Parathyroid adenoma (tissue), 2 donors: ENCODE results near the gene TMCO1.
"Not testable (repeated sequence)": the region's sequence is repeated elsewhere in the genome, so short reads cannot be mapped to it uniquely, and the experiment has no call there.

Experiments
- H2AFZ ChIP-seq: fragments of 300-600 bp; sonication (generic); one replicate; pipeline ENCODE4 v1.7.0; 2017; ENCODE audit warnings: antibody characterized with exemption, mild to moderate bottlenecking
- H3K27ac ChIP-seq: fragments of 300-600 bp; sonication (generic); one replicate; pipeline ENCODE4 v1.7.0; 2017
- H3K27me3 ChIP-seq: fragments of 300-600 bp; sonication (generic); one replicate; pipeline ENCODE4 v1.7.0; 2017; ENCODE audit warnings: low read length; ENCODE audit not compliant: control insufficient read depth, insufficient read depth
- H3K36me3 ChIP-seq: fragments of 300-600 bp; sonication (generic); one replicate; pipeline ENCODE4 v1.7.0; 2017; ENCODE audit warnings: low read length; ENCODE audit not compliant: control insufficient read depth, insufficient read depth
- H3K4me1 ChIP-seq: fragments of 300-600 bp; sonication (generic); one replicate; pipeline ENCODE4 v1.7.0; 2017; ENCODE audit warnings: control low read depth
- H3K4me2 ChIP-seq: fragments of 300-600 bp; sonication (generic); one replicate; pipeline ENCODE4 v1.7.0; 2017; ENCODE audit warnings: low read length
- H3K4me3 ChIP-seq: fragments of 300-600 bp; sonication (generic); one replicate; pipeline ENCODE4 v1.7.0; 2017; ENCODE audit warnings: low read depth, low read length
- H3K79me2 ChIP-seq: fragments of 300-600 bp; sonication (generic); one replicate; pipeline ENCODE4 v1.7.0; 2017; ENCODE audit warnings: control low read depth
- H3K9ac ChIP-seq: fragments of 300-600 bp; sonication (generic); one replicate; pipeline ENCODE4 v1.7.0; 2017; ENCODE audit warnings: mild to moderate bottlenecking
- H3K9me3 ChIP-seq: fragments of 300-600 bp; sonication (generic); one replicate; pipeline ENCODE4 v1.7.0; 2017; ENCODE audit warnings: low read length; ENCODE audit not compliant: control insufficient read depth
- CTCF ChIP-seq: fragments of 300-600 bp; sonication (generic); IDR thresholded peaks from one replicate; pipeline ENCODE4 v1.7.0; 2017; ENCODE audit warnings: antibody characterized with exemption, mild to moderate bottlenecking
- donor health status: primary hyperparathyroidism.

Gene TMCO1

GRCh38 chr1:165753934-165754333, 14.7 kb downstream of the TMCO1 start:
- Histone ChIP-seq H3K9me3 (no peaks in the 10 kb centered on the region), H3K79me2 (no peaks in the 10 kb centered on the region), H3K27me3 (no peaks in the 10 kb centered on the region), H3K4me3 (no peak overlapping the region), H3K4me1 (no peaks in the 10 kb centered on the region), H2AFZ (no peak overlapping the region), H3K4me2 (no peak overlapping the region), H3K27ac (no peak overlapping the region), H3K36me3 (no peaks in the 10 kb centered on the region), H3K9ac (no peak overlapping the region)
- TF ChIP-seq CTCF = no peak

- no peaks in the 10 kb centered on the region for H3K27me3 ChIP-seq
- no peak for TF ChIP-seq CTCF
- H2AFZ ChIP-seq = no peak overlapping the region
- no peak overlapping the region for H3K27ac ChIP-seq
- H3K4me2 ChIP-seq = no peak overlapping the region
- no peaks in the 10 kb centered on the region for H3K79me2 ChIP-seq
- H3K9ac ChIP-seq = no peak overlapping the region
- no peak overlapping the region for H3K4me3 ChIP-seq
- H3K36me3 ChIP-seq = no peaks in the 10 kb centered on the region
- H3K4me1 ChIP-seq = no peaks in the 10 kb centered on the region
- H3K9me3 ChIP-seq = no peaks in the 10 kb centered on the region
These were observed 20.1 kb downstream of the TMCO1 start for GRCh38 chr1:165748550-165748949.

GRCh38 chr1:165747632-165748447, 20.8 kb downstream of the TMCO1 start:
- no peak overlapping the region for H3K27ac ChIP-seq
- H3K4me3 ChIP-seq = no peak overlapping the region
- no peaks in the 10 kb centered on the region for H3K9me3 ChIP-seq
- H3K9ac ChIP-seq = no peak overlapping the region
- H3K79me2 ChIP-seq = no peaks in the 10 kb centered on the region
- TF ChIP-seq CTCF = no peak
- no peaks in the 10 kb centered on the region for H3K36me3 ChIP-seq
- no peak overlapping the region for H3K4me2 ChIP-seq
- H3K4me1 ChIP-seq = no peaks in the 10 kb centered on the region
- H3K27me3 ChIP-seq = no peaks in the 10 kb centered on the region
- H2AFZ ChIP-seq = no peak overlapping the region

GRCh38 chr1:165744913-165745312, 23.8 kb downstream of the TMCO1 start:
- not testable (repeated sequence) for H3K4me2 ChIP-seq, H3K27ac ChIP-seq, H3K9me3 ChIP-seq, H3K36me3 ChIP-seq, H3K9ac ChIP-seq, H3K27me3 ChIP-seq, H3K4me1 ChIP-seq, H3K4me3 ChIP-seq, H3K79me2 ChIP-seq, H2AFZ ChIP-seq

GRCh38 chr1:165742194-165742593, 26.5 kb downstream of the TMCO1 start:
- H3K79me2 ChIP-seq = no peaks in the 10 kb centered on the region
- no peak for TF ChIP-seq CTCF
- no peak overlapping the region for H2AFZ ChIP-seq
- H3K27me3 ChIP-seq = no peaks in the 10 kb centered on the region
- no peak overlapping the region for H3K4me3 ChIP-seq
- H3K4me1 ChIP-seq = no peaks in the 10 kb centered on the region
- no peak overlapping the region for H3K27ac ChIP-seq
- H3K9ac ChIP-seq = no peak overlapping the region
- no peaks in the 10 kb centered on the region for H3K36me3 ChIP-seq
- H3K4me2 ChIP-seq = no peak overlapping the region
- H3K9me3 ChIP-seq = no peaks in the 10 kb centered on the region
